NCI-H510A treated with DMSO at 0.1 percent for 48 hours (cell line): ENCODE measurements around the gene EFCC1.

Experiments
- DNase-seq: peaks from one replicate; lab custom pipeline; 2025; lab: John Stamatoyannopoulos, UW

EFCC1 gene

GRCh38 chr3:129032716-129033115, 31.6 kb downstream of the EFCC1 start:
- no peak for DNase-seq

GRCh38 chr3:129033151-129033550, 32.0 kb downstream of the EFCC1 start:
- DNase-seq: no peak

GRCh38 chr3:129033633-129034321, 32.7 kb downstream of the EFCC1 start:
- no peak for DNase-seq

- no peak for DNase-seq
Observed at GRCh38 chr3:129034642-129035041, 33.5 kb downstream of the EFCC1 start.

GRCh38 chr3:129035360-129036221, 34.5 kb downstream of the EFCC1 start:
- DNase-seq: no peak

- DNase-seq: no peak
Observed at GRCh38 chr3:129036222-129037092, 35.4 kb downstream of the EFCC1 start.

GRCh38 chr3:129037093-129037419, 36.0 kb downstream of the EFCC1 start:
- no peak for DNase-seq

- DNase-seq: no peak
Observed at GRCh38 chr3:129038121-129038855, 37.2 kb downstream of the EFCC1 start.

GRCh38 chr3:129039271-129040038, 38.4 kb downstream of the EFCC1 start:
- peak; percentile 73 for DNase-seq

GRCh38 chr3:129040039-129040336, 38.9 kb downstream of the EFCC1 start:
- no peak for DNase-seq

GRCh38 chr3:129040579-129041300, 39.6 kb downstream of the EFCC1 start:
- no peak for DNase-seq

GRCh38 chr3:129045675-129046036, 44.6 kb downstream of the EFCC1 start:
- DNase-seq: no peak

GRCh38 chr3:129046037-129046731, 45.1 kb downstream of the EFCC1 start:
- no peak for DNase-seq

GRCh38 chr3:129046732-129047552, 45.8 kb downstream of the EFCC1 start:
- no peak for DNase-seq

- DNase-seq: no peak
Observed at GRCh38 chr3:129047553-129047839, 46.4 kb downstream of the EFCC1 start.

- no peak for DNase-seq
Observed at GRCh38 chr3:129050556-129051295, 49.6 kb downstream of the EFCC1 start.

- peak; percentile 23 for DNase-seq
Observed at GRCh38 chr3:129051871-129052340, 50.8 kb downstream of the EFCC1 start.

- no peak for DNase-seq
Observed at GRCh38 chr3:129052675-129053074, 51.6 kb downstream of the EFCC1 start.
